GM18505 (cell line): ENCODE measurements around the gene EDARADD.
"Not testable (repeated sequence)": the region's sequence is repeated elsewhere in the genome, so short reads cannot be mapped to it uniquely, and the experiment has no call there.

Experiments used
- ATAC-seq: cut with Tn5 transposase; IDR thresholded peaks from one replicate; pipeline ENCODE4 v1.9.1; 2021; ENCODE audit not compliant: unreplicated experiment
- POLR2A ChIP-seq: IDR thresholded peaks from 4 replicates; pipeline ENCODE4 v1.6.1; 2011; ENCODE audit warnings: borderline replicate concordance; ENCODE audit not compliant: insufficient read depth, insufficient read length; ENCODE audit errors: extremely low read depth

The EDARADD gene

DNA sequence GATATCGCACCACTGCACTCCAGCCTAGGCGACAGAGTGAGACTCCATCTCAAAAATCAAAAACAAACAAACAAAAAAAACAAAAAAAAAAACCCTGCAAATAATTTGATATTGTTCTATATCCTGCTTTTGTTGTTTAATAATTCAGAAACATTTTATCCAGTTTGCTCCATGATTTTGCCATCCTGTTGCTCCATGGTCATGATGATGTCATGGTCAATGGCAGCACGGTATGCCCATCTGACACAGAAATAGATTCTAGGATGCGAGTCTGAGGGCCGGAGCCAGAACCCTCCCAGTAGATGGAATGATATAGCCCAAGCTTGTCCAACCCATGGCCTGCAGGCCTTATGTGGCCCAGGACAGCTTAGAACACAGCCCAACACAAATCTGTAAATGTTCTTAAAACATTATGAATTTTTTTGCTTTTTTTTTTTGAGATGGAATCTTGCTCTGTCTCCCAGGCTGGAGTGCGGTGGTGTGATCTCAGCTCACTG is 39.8 kb downstream of the EDARADD start:
- TF ChIP-seq POLR2A = no peak
- ATAC-seq = no peak

DNA sequence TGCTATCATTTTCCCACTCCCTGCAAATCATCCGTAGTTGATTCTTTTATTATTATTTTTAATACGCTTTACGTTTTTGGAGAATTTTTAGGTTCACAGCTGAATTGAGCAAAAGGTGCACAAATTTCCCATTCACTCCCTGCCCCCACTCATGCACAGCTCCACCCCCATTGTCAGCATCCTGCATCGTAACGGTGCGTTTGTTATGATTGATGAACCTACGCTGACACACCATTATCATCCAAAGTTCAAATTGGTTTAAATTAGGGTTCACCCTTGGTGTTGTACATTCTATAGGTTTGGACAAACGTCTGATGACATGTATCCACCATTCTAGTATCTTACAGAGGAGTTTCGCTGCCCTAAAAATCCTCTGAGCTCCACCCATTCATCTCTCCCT is 44.5 kb downstream of the EDARADD start:
- TF ChIP-seq POLR2A = no peak
- no peak for ATAC-seq

DNA sequence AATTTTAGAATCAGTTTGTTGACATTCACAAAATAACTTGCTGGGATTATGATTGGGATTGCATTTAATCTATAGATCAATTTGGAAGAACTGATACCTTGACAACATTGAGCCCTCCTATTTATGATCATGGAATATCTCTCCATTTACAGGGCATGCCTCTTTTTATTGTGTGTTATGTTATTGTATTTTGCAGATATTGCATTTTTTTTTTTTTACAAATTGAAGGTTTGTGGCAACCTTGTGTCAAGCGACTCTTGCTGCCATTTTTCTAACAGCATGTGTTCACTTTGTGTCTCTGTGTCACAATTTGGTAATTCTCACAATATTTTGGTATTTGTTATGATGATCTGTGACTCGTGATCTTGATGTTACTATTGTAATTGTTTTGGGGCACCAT is 46.3 kb downstream of the EDARADD start:
- ATAC-seq = no peak
- no peak for TF ChIP-seq POLR2A

DNA sequence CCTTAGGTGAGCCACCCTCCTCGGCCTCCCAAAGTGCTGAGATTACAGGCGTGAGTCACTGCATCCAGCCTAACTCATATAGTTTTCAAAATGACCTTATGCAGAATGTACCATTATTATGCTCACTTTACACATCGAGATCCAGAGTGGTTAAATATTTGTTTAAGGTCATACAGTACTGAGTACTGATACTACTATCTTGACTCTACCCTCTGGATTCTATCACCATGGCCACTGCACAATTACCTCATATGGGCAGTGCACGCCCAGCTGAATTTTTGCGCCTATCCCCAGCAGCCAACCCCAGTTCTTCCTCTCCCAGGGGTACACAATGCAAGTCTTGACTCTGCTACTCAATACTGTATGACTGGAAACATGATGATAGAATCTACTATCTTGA is 56.7 kb downstream of the EDARADD start:
- no peak for ATAC-seq
- no peak for TF ChIP-seq POLR2A

DNA sequence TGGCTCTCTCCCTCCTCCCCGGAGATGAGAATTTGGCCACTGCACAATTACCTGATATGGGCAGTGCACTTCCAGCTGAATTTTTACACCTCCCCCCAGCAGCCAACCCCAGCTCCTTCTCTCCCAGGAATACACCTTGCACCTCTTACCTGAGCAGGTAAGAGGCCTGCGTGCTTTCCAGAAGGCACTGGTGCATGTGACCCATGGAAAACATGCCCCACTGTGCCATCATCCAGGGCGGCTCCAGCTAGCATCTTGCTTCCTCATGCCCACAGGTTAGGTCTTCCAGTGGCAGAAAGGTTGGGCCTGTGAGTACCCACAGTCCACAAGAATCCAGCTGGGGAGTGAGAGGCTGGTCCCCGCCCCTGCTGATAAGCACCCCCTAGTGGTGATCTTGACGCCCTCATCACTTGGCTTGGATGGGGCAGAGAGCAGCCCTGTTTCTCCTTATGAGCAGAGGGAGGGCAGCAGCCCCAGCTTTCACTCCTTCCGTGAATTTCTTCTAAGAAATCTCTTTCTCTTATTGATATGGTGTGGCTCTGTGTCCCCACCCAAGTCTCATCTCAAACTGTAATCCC is 57.8 kb downstream of the EDARADD start:
- ATAC-seq = no peak
- no peak for TF ChIP-seq POLR2A

DNA sequence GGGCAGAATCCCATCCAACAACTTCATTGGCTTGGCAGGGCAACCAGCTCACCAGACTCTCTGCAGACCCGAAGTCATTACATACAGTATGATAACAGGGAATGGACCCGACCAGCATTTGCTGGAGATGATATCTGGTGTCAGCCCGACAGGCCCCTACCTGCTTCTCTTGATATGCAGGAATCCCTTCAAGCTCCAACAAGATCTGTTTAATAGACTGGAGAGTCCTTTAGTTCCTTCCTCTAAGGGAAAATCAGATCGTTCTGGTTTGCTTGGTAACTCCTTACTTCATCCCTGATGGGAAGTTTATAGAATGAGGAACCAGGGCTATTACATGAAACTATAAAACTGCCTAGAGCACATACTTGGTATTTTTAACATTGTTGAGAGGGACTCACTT is 61.2 kb downstream of the EDARADD start:
- ATAC-seq = no peak

DNA sequence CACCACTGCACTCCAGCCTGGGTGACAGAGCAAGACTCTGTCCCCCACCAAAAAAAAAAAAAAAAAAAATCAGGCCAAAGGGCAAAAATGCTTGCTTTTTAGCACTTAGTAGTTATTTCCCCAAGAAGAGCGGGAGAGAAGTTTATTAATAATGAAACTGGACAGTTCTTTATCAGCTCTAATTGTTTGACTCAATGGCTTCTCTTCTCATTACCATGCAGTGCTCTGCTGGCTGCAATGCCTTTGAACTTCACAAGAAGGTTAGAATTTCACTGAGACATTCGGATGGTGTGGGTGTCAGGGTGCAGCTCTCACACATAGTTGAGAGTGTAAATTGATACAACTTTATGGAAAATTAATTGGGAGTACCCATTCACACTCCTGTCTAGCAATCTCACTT is 63.7 kb downstream of the EDARADD start:
- no peak for TF ChIP-seq POLR2A
- ATAC-seq = peak; percentile 64

More for the DNA sequence above, 61.2 kb downstream of the EDARADD start:
- no peak for TF ChIP-seq POLR2A

DNA sequence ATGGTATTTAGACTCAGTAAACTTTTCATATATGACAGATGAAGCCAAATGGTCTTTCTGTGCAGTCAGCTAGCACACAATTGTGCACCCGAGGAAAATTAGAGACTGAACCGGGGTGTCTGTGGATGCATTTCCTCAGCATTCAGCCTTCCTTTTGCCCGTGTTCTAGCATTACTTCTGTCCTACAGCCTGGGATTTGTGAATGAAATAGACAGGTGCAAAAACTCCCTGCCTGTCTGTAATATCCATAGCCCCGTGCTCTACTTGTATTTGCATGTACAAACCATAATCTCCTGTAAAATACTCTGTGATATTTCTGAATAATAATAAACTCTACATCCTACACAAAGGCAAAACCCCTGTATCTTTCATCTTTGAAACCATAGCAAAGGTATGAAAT is 64.9 kb downstream of the EDARADD start:
- no peak for ATAC-seq
- TF ChIP-seq POLR2A = no peak

DNA sequence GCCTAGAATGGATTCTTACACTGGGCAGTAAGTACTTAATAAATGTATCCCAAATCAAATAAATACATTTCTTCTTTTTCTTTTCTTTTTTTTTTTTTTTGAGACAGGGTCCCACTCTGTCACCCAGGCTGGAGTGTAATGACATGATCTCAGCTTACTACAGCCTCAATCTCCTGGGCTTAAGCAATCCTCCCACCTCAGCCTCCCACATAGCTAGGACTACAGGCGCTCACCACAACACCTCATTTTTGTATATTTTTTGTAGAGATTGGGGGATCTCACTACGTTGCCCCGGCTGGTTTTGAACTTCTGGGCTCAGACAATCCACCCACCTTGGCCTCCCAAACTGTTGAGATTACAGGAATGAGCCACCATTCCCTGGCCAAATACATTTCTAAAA is 66.0 kb downstream of the EDARADD start:
- ATAC-seq = no peak
- no peak for TF ChIP-seq POLR2A

DNA sequence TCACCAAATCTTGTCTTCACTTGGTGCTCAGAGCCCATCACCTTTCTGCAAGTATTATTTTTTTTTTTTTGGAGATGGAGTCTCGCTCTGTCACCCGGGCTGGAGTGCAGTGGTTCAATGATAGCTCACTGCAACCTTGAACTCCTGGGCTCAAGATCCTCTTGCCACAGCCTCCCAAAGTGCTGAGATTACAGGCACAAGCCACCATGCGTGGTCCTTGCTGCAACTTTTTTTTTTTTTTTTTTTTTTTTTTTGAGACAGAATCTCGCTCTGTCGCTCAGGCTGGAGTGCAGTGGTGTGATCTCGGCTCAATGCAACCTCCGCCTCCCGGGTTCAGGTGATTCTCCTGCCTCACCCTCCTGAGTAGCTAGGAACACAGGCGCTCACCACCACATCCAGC is 70.1 kb downstream of the EDARADD start:
- not testable (repeated sequence) for ATAC-seq

DNA sequence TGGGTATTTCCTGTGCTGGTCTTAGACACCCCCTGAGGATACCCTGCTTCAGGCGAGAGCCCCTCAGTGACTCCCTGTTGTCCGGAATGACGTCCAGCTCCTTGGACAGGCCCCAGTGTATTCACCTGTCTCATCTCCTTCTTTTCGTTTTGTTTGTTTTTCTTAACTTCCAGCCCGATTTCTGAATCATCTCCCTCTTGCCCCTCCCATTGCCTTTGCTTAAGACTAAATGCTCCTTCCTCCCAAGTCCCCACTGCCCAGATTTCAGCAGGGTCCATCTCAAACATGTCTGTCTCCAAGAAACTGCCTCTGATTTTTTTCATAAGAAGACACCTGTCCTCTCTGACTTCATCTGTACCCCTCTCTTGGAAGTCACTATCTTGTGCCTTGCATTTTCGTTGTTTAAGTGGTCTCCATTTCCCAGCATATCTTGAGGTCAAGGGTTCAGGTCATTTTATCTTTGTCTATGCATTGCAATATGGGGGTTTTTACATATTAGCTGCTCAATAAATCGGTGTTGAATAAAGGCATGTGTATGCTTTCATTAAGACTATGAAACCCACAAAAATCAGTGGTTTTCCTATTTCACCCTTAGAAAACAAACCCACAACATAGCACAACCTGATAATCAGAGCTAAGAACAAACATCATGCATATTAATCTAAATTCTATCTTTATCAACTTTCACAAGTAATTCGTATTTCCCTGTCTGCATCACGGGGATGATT is 71.3 kb downstream of the EDARADD start:
- ATAC-seq = peak; percentile 36
- TF ChIP-seq POLR2A = no peak

DNA sequence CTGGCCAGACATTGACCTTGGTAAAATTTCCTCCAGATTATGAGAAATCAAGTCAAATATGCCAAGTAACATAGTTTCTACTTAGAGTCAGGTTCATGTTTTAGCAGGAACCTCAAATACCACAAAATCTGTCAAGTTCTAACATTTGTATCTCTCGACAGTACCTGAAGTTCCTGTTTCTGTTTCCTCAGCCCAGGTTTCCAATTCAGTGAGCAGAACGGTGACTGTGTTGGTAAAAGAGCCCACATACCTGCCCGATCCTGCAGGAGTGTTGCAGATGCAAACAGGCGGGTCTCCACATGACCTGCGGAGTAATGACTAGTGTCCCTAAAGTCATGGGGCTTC is 71.8 kb downstream of the EDARADD start:
- ATAC-seq = peak; percentile 87
- no peak for TF ChIP-seq POLR2A

DNA sequence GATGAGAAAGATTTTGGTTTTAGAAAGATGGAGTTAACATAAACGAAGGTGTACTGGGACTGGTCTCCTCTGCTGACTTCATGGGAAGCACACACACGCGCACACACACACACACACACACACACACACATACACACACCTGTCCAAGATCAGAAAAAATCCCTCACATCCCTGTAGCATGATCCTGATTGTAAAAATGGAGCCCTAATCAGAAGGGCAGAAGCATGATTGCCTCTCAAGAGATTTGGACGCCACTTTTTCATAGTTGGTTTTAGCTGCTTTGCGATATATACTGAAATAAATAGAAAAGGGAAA is 73.2 kb downstream of the EDARADD start:
- TF ChIP-seq POLR2A = no peak
- no peak for ATAC-seq

DNA sequence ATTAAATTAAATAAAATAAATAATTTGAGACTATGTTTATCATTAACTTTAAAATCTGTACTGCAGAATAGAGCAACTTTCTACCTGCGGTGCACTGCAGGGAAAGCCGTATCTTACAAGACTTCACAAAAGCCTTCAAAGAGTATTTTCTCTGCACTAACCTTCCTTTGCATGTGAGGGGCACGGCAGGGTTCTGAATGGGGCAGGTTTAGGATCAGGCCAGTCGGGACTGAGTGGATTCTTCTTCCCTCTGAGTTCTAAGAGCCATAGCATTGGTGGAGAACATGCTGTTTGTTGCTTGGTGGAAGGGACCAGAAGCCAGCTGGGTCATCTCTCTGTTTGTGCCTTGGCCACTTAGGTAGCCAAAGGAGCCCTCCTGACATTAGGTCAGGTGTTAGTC is 74.5 kb downstream of the EDARADD start:
- TF ChIP-seq POLR2A = no peak
- no peak for ATAC-seq

DNA sequence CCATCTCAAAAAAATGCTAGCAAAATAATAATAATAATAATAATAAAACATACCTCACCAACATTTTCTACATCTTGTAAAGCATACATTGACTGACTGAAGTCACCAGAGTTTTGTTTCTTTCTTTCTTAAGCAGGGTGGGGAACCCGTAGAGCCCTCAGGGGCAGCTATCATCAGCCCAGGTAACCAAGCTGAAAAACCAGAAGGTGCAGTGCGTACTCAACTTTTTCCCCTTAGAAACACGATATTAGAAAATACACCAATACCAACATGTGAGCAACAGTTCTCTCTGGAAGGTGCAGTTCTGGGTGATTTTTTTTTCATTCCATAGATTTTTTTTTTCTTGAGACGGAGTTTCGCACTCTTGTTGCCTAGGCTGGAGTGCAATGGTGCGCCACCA is 75.4 kb downstream of the EDARADD start:
- no peak for ATAC-seq
- no peak for TF ChIP-seq POLR2A

DNA sequence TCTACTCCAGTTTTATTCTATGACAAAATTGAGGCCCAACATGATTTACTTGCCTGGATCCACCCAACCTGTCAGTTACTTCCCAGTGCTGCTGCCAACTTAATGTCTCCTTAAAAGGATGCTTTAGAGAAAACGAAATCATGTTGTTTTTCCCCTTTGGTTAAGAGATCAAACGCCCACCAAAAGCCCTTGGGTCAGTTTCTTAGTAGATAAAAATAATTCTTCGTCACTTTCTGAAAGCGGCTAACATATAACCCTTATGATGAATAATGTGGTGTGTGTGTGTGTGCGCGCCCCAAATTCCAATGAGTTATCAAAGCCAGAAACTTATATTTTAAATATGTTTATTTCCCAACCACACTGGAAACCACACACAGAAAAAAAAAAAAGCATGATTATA is 77.0 kb downstream of the EDARADD start:
- no peak for ATAC-seq
- TF ChIP-seq POLR2A = no peak

DNA sequence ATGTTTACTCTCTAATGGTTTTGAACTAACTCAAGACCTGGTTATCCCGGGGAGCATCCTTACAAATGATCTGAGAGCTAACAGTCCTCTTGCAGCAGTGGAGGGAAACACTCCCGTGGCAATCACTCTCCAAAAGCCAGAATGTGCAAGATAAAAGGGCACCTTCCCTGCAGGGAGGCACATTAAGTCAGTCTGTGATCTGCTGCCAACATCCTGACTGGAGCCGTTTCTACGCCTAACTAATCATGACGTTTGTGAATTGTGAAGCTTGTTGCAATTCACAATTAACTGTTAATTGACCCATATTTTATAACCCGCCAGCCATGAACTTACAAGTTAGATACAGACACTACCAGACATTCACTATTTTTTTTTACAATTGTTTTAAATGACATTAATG is 77.6 kb downstream of the EDARADD start:
- no peak for TF ChIP-seq POLR2A
- ATAC-seq = no peak
